ENCODE measurements around the gene MZT2B. TPM values are rescaled to one million over a fixed set of nuclear protein-coding genes. Genes with fewer than 3 reads are reported as not detected.

MZT2B gene
- total RNA-seq, 1 experiment from 2014 or later = 341 TPM

DNA sequence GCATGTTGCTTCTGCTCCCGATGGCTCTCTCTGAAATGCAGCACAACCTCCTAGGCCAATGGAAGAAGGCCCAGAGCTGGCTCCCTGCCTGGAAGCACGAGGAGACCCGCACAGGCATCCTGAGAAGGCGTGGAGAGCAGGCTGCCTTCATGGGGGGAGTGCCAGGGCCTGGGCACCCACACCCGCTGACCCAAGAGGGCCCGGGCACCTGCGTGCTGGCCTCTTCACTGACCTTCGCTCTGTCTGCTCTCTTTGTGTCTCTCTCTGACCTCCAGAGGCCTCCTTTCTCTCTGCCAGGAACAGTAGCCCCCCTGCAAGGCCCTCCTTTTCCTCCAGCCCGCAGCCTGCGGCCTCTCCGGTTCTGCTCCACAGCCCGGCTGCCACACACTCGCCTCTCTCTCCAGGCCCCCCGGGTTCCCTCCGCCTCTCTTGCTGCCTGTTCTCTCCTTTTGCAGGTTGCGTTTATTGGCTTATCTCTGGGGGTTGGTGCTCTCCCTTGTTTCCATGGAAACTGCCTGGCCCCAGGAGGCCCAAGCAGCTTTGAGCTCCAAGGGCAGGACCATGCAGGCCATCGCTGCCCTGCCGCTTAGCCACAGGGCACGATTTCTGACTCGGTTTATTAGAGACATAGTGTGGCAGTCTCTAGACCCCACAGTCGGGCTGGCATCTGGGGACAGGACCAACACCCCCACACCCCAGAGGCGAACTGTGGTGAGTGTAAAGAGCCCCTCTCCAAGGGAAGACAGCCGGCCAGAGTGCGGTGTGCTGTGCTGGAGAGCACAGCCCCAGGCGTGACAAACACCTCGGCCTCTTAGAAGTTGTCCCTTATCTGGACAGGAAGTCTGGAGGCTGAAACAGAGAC lies 1.7 kb downstream of the MZT2B start:
- peak overlapping the region; percentile 93 for H3K4me3 ChIP-seq (ENCODE audit: low read depth, low read length, poor library complexity, severe bottlenecking)
- TF ChIP-seq EZH2 (IDR thresholded peaks at IDR 0.05; ENCODE audit: borderline replicate concordance, low read depth, low read length, poor library complexity, severe bottlenecking) = no peak
- TF ChIP-seq, protein P1, sequence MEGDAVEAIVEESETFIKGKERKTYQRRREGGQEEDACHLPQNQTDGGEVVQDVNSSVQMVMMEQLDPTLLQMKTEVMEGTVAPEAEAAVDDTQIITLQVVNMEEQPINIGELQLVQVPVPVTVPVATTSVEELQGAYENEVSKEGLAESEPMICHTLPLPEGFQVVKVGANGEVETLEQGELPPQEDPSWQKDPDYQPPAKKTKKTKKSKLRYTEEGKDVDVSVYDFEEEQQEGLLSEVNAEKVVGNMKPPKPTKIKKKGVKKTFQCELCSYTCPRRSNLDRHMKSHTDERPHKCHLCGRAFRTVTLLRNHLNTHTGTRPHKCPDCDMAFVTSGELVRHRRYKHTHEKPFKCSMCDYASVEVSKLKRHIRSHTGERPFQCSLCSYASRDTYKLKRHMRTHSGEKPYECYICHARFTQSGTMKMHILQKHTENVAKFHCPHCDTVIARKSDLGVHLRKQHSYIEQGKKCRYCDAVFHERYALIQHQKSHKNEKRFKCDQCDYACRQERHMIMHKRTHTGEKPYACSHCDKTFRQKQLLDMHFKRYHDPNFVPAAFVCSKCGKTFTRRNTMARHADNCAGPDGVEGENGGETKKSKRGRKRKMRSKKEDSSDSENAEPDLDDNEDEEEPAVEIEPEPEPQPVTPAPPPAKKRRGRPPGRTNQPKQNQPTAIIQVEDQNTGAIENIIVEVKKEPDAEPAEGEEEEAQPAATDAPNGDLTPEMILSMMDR (conservative IDR thresholded peaks at IDR 0.05; ENCODE audit: low read depth, low read length) = no peak
- peaks cover 10% of the 10 kb centered on the region for H3K36me3 ChIP-seq (ENCODE audit: insufficient read depth, low read length, poor library complexity, severe bottlenecking)
- H3K27ac ChIP-seq (ENCODE audit: low read depth, low read length, poor library complexity, severe bottlenecking) = peak overlapping the region; percentile 94
- H3K9me3 ChIP-seq (ENCODE audit: low read depth, low read length, poor library complexity, severe bottlenecking) = no peaks in the 10 kb centered on the region
- intact Hi-C loops (cut with micrococcal nuclease; ENCODE audit: unreplicated experiment) = no loop called here
- ChIA-PET CTCF (no interaction called here), POLR2A (ENCODE audit: low non-redundant PET) (no interaction called here)
- DNase-seq (ENCODE audit: low spot score) = peak; percentile 15
- no peaks in the 10 kb centered on the region for H3K27me3 ChIP-seq (replicated peaks; ENCODE audit: insufficient read depth, low read depth, low read length, poor library complexity)
- no peaks in the 10 kb centered on the region for H3K4me1 ChIP-seq (ENCODE audit: insufficient read depth, low read length, poor library complexity, severe bottlenecking)
- no TSS peak for BruUV-seq (replicated peaks)

DNA sequence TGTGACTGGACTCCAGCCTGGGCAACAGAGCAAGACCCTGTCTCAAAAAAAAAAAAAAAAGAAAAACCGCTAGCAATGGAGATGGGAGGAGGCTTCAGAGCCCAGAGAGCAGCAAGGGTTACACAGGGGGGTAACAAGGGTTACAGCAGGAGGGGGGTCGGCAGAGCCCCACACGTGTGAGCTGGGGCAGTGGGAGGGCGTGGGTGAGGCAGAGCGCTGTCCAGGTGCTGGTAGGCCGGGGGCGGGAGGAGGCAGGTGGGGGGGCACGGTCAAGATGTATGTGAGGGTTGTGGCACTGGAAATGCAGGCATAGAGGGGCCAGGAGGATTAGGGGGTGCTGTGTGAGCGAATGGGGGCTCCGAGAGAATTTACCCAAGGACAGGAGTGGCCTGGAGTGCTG lies 3.4 kb downstream of the MZT2B start:
- no TSS peak for BruUV-seq (replicated peaks)
- no peaks in the 10 kb centered on the region for H3K4me1 ChIP-seq (ENCODE audit: insufficient read depth, low read length, poor library complexity, severe bottlenecking)
- no peak overlapping the region for H3K27ac ChIP-seq (ENCODE audit: low read depth, low read length, poor library complexity, severe bottlenecking)
- no peak for TF ChIP-seq EZH2 (IDR thresholded peaks at IDR 0.05; ENCODE audit: borderline replicate concordance, low read depth, low read length, poor library complexity, severe bottlenecking)
- TF ChIP-seq, protein P1 (conservative IDR thresholded peaks at IDR 0.05; ENCODE audit: low read depth, low read length) = no peak
- DNase-seq (ENCODE audit: low spot score) = no peak
- H3K36me3 ChIP-seq (ENCODE audit: insufficient read depth, low read length, poor library complexity, severe bottlenecking) = peaks cover 10% of the 10 kb centered on the region
- H3K4me3 ChIP-seq (ENCODE audit: low read depth, low read length, poor library complexity, severe bottlenecking) = no peak overlapping the region
- intact Hi-C loops (cut with micrococcal nuclease; ENCODE audit: unreplicated experiment) = no loop called here
- H3K27me3 ChIP-seq (replicated peaks; ENCODE audit: insufficient read depth, low read depth, low read length, poor library complexity) = no peaks in the 10 kb centered on the region
- CTCF ChIA-PET = no interaction called here
- H3K9me3 ChIP-seq (ENCODE audit: low read depth, low read length, poor library complexity, severe bottlenecking) = no peaks in the 10 kb centered on the region
- POLR2A ChIA-PET (ENCODE audit: low non-redundant PET) = interaction anchor here (0.6 kb wide), 1 partner anchor 1304 kb away, joined by 5 read pairs; no protein-coding TSS in a partner anchor

DNA sequence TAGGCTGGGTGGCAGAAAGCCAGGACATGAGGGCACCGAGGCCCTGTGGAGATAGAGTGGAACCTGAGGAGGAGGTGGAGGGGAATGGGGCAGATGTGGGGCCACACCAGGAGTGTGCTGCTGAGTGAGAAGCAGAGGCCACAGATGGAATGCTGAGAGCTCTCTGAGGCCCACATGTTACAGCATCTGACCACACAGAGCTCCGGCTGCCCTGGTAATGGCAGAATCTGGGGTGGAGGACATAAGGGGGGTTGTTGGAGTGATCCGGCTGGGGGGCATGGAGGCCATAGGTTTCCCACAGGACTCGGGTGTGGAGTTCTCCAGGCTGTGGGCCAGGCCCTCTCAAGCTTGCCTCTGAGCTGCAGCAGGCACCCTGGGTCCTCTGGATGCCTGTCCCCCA lies 3.8 kb downstream of the MZT2B start:
- ChIA-PET POLR2A (ENCODE audit: low non-redundant PET) (no interaction called here), CTCF (no interaction called here)
- no peak overlapping the region for H3K27ac ChIP-seq (ENCODE audit: low read depth, low read length, poor library complexity, severe bottlenecking)
- H3K4me1 ChIP-seq (ENCODE audit: insufficient read depth, low read length, poor library complexity, severe bottlenecking) = no peaks in the 10 kb centered on the region
- no peaks in the 10 kb centered on the region for H3K27me3 ChIP-seq (replicated peaks; ENCODE audit: insufficient read depth, low read depth, low read length, poor library complexity)
- no peak overlapping the region for H3K4me3 ChIP-seq (ENCODE audit: low read depth, low read length, poor library complexity, severe bottlenecking)
- TF ChIP-seq EZH2 (IDR thresholded peaks at IDR 0.05; ENCODE audit: borderline replicate concordance, low read depth, low read length, poor library complexity, severe bottlenecking) = no peak
- TF ChIP-seq, protein P1 (conservative IDR thresholded peaks at IDR 0.05; ENCODE audit: low read depth, low read length) = no peak
- intact Hi-C loops (cut with micrococcal nuclease; ENCODE audit: unreplicated experiment) = no loop called here
- no peak for DNase-seq (ENCODE audit: low spot score)
- no TSS peak for BruUV-seq (replicated peaks)
- peaks cover 10% of the 10 kb centered on the region for H3K36me3 ChIP-seq (ENCODE audit: insufficient read depth, low read length, poor library complexity, severe bottlenecking)
- no peaks in the 10 kb centered on the region for H3K9me3 ChIP-seq (ENCODE audit: low read depth, low read length, poor library complexity, severe bottlenecking)
